GM12878 (cell line): ENCODE results near the gene MBOAT7. TPM values are rescaled to one million over a fixed set of nuclear protein-coding genes. Genes with fewer than 3 reads are reported as not detected.
A peak's percentile ranks its signal among the peaks of the same experiment; 100 is the strongest.

ENCODE experiments used
- ATF7 ChIP-seq: fragments of 450-650 bp; IDR thresholded peaks from 2 replicates; pipeline ENCODE4 v1.6.1; 2016; ENCODE audit warnings: low read depth, mild to moderate bottlenecking
- BMI1 ChIP-seq: fragments of 450-650 bp; IDR thresholded peaks from 2 replicates; pipeline ENCODE4 v1.6.1; 2016; ENCODE audit warnings: mild to moderate bottlenecking, moderate library complexity, borderline replicate concordance
- EGR1 ChIP-seq, 2 experiments: IDR thresholded peaks; 1 replicate in 1 of 2; 2 replicates in 1 of 2; pipeline ENCODE4 v1.6.1; 2011 to 2012; ENCODE audit warnings: low read depth in 2 of 2, low read length in 2 of 2, borderline replicate concordance in 1 of 2, mild to moderate bottlenecking in 1 of 2, moderate library complexity in 1 of 2
- FOXM1 ChIP-seq: IDR thresholded peaks from 2 replicates; pipeline ENCODE4 v1.6.1; 2012; ENCODE audit warnings: low read depth, mild to moderate bottlenecking, inconsistent platforms, low read length, moderate library complexity
- GATAD2B ChIP-seq: fragments of 450-650 bp; conservative IDR thresholded peaks from 2 replicates; pipeline ENCODE4 v1.6.1; 2017; ENCODE audit warnings: low read depth, mild to moderate bottlenecking, moderate library complexity
- IRF4 ChIP-seq: IDR thresholded peaks from 2 replicates; pipeline ENCODE4 v1.6.1; 2011; ENCODE audit warnings: low read depth, low read length
- LARP7 ChIP-seq: fragments of 450-650 bp; IDR thresholded peaks from 2 replicates; pipeline ENCODE4 v1.6.1; 2017; ENCODE audit warnings: mild to moderate bottlenecking
- MTA2 ChIP-seq: fragments of 450-650 bp; IDR thresholded peaks from 2 replicates; pipeline ENCODE4 v1.6.1; 2016; ENCODE audit warnings: low read depth, mild to moderate bottlenecking, moderate library complexity
- NRF1 ChIP-seq: conservative IDR thresholded peaks from 2 replicates; pipeline ENCODE4 v1.6.1; 2011; ENCODE audit warnings: mild to moderate bottlenecking, low read depth, low read length, improper control_type of control experiment
- PML ChIP-seq: IDR thresholded peaks from 2 replicates; pipeline ENCODE4 v1.6.1; 2012; ENCODE audit warnings: low read length, inconsistent platforms
- POLR2A ChIP-seq: IDR thresholded peaks from 2 replicates; pipeline ENCODE4 v1.6.1; 2011; ENCODE audit warnings: low read depth, mild to moderate bottlenecking, low read length
- RELA ChIP-seq: fragments of 450-650 bp; IDR thresholded peaks from 2 replicates; pipeline ENCODE4 v1.8.0; 2014; ENCODE audit warnings: borderline replicate concordance; ENCODE audit not compliant: partially characterized antibody
- SIN3A ChIP-seq: IDR thresholded peaks from 2 replicates; pipeline ENCODE4 v1.6.1; 2012; ENCODE audit warnings: low read depth, low read length, improper control_type of control experiment
- SMAD5 ChIP-seq: IDR thresholded peaks from 2 replicates; pipeline ENCODE4 v1.6.1; 2016; ENCODE audit warnings: antibody characterized with exemption, low read depth
- SMARCA5 ChIP-seq: fragments of 450-650 bp; IDR thresholded peaks from 2 replicates; pipeline ENCODE4 v1.6.1; 2017; ENCODE audit warnings: mild to moderate bottlenecking
- SMC3 ChIP-seq: IDR thresholded peaks from 2 replicates; pipeline ENCODE4 v1.6.1; 2011; ENCODE audit warnings: low read length, improper control_type of control experiment, borderline replicate concordance
- SPI1 ChIP-seq: IDR thresholded peaks from 2 replicates; pipeline ENCODE4 v1.6.1; 2011; ENCODE audit warnings: low read depth, mild to moderate bottlenecking, low read length, moderate library complexity, borderline replicate concordance; ENCODE audit not compliant: insufficient read depth
- TCF12 ChIP-seq: IDR thresholded peaks from 2 replicates; pipeline ENCODE4 v1.6.1; 2011; ENCODE audit warnings: low read depth, mild to moderate bottlenecking, low read length
- TCF3 ChIP-seq: IDR thresholded peaks from 2 replicates; pipeline ENCODE4 v1.6.1; 2012; ENCODE audit warnings: low read depth, mild to moderate bottlenecking, low read length, borderline replicate concordance; ENCODE audit not compliant: insufficient read depth
- YY1 ChIP-seq: IDR thresholded peaks from 2 replicates; pipeline ENCODE4 v1.6.1; 2011; ENCODE audit warnings: low read depth, mild to moderate bottlenecking, low read length
- ZBED1 ChIP-seq: IDR thresholded peaks from 2 replicates; pipeline ENCODE4 v1.6.1; 2016; ENCODE audit warnings: borderline replicate concordance
- ZNF384 ChIP-seq: IDR thresholded peaks from 2 replicates; pipeline ENCODE4 v1.6.1; 2012; ENCODE audit warnings: low read depth, mild to moderate bottlenecking, low read length, improper control_type of control experiment, borderline replicate concordance
- polyA plus RNA-seq, 11 experiments: library from polyadenylated mRNA; depleted of rRNA in 4 of 11; unstranded in 6 of 11; stranded (reverse) in 5 of 11; fragments of >200 nt; fragmentation: Nextera tagmentation in 4 of 11; fragmentation: Illumina TruSeq in 1 of 11; extraction: Ambion mirVana in 4 of 11; extraction: Trizol in 1 of 11; gene quantifications; 1 replicate in 1 of 11; 2 replicates in 10 of 11; pipeline versions ENCODE4 v1.2.1 to v1.2.3, GENCODE V29; 2011 to 2016; ENCODE audit warnings: inconsistent platforms in 2 of 11, missing spikeins in 2 of 11, low read depth in 1 of 11
- total RNA-seq, 4 experiments: library from RNA; depleted of rRNA in 3 of 4; stranded (reverse); fragments of >200 nt in 3 of 4; fragmentation: Illumina TruSeq in 1 of 4; extraction: Trizol in 1 of 4; gene quantifications; 2 replicates each; pipeline versions ENCODE4 v1.2.1 to v1.2.3, GENCODE V29; 2013 to 2021
- TF ChIP-seq, protein P1 (sequence below): IDR thresholded peaks from 2 replicates; pipeline ENCODE4 v1.6.1; 2012; ENCODE audit warnings: low read depth, low read length, improper control_type of control experiment
- TF ChIP-seq, protein P2 (sequence below): IDR thresholded peaks from 2 replicates; pipeline ENCODE4 v1.6.1; 2011; ENCODE audit warnings: borderline replicate concordance, low read depth, mild to moderate bottlenecking, moderate library complexity, mixed read lengths, low read length; ENCODE audit not compliant: insufficient read depth; ENCODE audit errors: extremely low read length
- TF ChIP-seq, protein P3 (sequence below): IDR thresholded peaks from 2 replicates; pipeline ENCODE4 v1.6.1; 2011; ENCODE audit warnings: low read depth, mild to moderate bottlenecking, low read length, moderate library complexity, borderline replicate concordance; ENCODE audit errors: extremely low read depth
- TF ChIP-seq, protein P4 (sequence below): fragments of 450-650 bp; IDR thresholded peaks from 2 replicates; pipeline ENCODE4 v1.6.1; 2017; ENCODE audit warnings: borderline replicate concordance
- TF ChIP-seq, protein P5 (sequence below): fragments of 150-350 bp; IDR thresholded peaks from 2 replicates; pipeline ENCODE4 v1.6.1; 2014; ENCODE audit warnings: mild to moderate bottlenecking, low read depth, low read length

Gene MBOAT7
- total and polyA plus RNA-seq, 10 of the 15 experiments (the other 5 are each of a cell fraction or from before 2014, with no cell fraction given), result 0.69 to 44.5 (median 21.7) TPM

DNA sequence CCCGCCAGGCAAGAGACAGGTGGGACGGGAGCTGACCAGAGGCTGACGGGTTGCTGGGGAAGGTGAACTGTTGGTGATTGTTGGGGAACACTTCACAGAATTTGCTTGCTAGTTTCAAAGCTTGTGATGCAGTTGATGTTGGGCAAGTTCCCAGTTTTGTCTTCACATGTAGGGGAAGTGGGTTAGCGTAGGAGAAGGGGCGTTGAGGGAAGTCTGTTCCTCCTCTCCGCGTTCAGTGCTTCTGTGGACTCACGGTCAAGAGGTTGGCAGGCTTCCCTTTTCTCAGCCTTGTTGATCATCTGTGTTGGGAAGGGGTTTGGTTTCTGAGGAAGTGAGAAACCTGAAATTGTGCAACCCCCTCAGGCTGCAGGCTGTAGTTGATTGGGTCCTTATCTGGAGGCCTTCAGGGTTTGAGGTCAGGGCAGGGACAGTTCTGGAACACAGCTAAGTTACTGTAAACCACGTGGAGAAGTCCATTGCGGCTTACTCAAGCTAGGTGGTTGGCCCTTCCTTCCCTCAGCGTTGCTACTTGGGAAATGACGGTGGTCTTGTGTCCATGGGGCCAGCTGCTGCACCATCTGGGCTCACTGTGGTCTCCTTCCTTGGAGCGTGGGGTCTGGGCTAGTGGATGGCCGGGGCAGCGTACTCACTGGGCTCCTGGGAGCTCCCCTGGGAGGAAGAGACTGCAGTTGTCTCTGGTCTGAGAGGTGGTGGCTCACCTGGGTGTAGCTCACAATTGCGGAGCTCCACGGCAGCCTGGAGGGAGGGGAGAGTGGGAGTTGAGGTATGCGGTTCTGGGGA lies 18.8 kb upstream of the MBOAT7 start (continued):
- TF ChIP-seq TCF3 (0 out of 2 replicates have a peak, but pooled peaks have one; percentile 6), SMC3 (0 out of 2 replicates have a peak, but pooled peaks have one; percentile 5), SPI1 (peak; percentile 95), GATAD2B (peak; percentile 56; the same call in 1 of the 2 replicates), IRF4 (peak; percentile 82; the same call in 1 of the 2 replicates), EGR1 (IDR thresholded peaks at IDR 0.05; ENCODE audit: borderline replicate concordance in 1 of 2, low read depth in 2 of 2, low read length in 2 of 2) (no peak), ZNF384 (no peak), SIN3A (peak; percentile 29; the same call in 1 of the 2 replicates), RELA (peak; percentile 22), SMARCA5 (0 out of 2 replicates have a peak, but pooled peaks have one; percentile 54), BMI1 (0 out of 2 replicates have a peak, but pooled peaks have one; percentile 22), LARP7 (no peak; the same call in 1 of the 2 replicates), TCF12 (0 out of 2 replicates have a peak, but pooled peaks have one; percentile 61), SMAD5 (peak; percentile 67; the same call in 1 of the 2 replicates), ZBED1 (peak; percentile 78; the same call in 1 of the 2 replicates), PML (peak; percentile 86), ATF7 (peak; percentile 50; the same call in 1 of the 2 replicates), YY1 (no peak), NRF1 (no peak), MTA2 (peak; percentile 73; the same call in 1 of the 2 replicates), POLR2A (peak; percentile 76), FOXM1 (peak; percentile 78)
- TF ChIP-seq, protein P1, sequence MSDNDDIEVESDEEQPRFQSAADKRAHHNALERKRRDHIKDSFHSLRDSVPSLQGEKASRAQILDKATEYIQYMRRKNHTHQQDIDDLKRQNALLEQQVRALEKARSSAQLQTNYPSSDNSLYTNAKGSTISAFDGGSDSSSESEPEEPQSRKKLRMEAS, result no peak
- TF ChIP-seq, protein P2, sequence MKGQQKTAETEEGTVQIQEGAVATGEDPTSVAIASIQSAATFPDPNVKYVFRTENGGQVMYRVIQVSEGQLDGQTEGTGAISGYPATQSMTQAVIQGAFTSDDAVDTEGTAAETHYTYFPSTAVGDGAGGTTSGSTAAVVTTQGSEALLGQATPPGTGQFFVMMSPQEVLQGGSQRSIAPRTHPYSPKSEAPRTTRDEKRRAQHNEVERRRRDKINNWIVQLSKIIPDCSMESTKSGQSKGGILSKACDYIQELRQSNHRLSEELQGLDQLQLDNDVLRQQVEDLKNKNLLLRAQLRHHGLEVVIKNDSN, result peak; percentile 34
- TF ChIP-seq, protein P3, sequence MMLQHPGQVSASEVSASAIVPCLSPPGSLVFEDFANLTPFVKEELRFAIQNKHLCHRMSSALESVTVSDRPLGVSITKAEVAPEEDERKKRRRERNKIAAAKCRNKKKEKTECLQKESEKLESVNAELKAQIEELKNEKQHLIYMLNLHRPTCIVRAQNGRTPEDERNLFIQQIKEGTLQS, result no peak
- TF ChIP-seq, protein P4, sequence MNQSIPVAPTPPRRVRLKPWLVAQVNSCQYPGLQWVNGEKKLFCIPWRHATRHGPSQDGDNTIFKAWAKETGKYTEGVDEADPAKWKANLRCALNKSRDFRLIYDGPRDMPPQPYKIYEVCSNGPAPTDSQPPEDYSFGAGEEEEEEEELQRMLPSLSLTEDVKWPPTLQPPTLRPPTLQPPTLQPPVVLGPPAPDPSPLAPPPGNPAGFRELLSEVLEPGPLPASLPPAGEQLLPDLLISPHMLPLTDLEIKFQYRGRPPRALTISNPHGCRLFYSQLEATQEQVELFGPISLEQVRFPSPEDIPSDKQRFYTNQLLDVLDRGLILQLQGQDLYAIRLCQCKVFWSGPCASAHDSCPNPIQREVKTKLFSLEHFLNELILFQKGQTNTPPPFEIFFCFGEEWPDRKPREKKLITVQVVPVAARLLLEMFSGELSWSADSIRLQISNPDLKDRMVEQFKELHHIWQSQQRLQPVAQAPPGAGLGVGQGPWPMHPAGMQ, result no peak
- TF ChIP-seq, protein P5, sequence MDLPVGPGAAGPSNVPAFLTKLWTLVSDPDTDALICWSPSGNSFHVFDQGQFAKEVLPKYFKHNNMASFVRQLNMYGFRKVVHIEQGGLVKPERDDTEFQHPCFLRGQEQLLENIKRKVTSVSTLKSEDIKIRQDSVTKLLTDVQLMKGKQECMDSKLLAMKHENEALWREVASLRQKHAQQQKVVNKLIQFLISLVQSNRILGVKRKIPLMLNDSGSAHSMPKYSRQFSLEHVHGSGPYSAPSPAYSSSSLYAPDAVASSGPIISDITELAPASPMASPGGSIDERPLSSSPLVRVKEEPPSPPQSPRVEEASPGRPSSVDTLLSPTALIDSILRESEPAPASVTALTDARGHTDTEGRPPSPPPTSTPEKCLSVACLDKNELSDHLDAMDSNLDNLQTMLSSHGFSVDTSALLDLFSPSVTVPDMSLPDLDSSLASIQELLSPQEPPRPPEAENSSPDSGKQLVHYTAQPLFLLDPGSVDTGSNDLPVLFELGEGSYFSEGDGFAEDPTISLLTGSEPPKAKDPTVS, result no peak
